ENCODE data around the gene EIF3I. TPM values are rescaled to one million over a fixed set of nuclear protein-coding genes. Genes with fewer than 3 reads are reported as not detected.

Gene EIF3I
- total RNA-seq, 1 donor from 2014 or later = 143 TPM

DNA sequence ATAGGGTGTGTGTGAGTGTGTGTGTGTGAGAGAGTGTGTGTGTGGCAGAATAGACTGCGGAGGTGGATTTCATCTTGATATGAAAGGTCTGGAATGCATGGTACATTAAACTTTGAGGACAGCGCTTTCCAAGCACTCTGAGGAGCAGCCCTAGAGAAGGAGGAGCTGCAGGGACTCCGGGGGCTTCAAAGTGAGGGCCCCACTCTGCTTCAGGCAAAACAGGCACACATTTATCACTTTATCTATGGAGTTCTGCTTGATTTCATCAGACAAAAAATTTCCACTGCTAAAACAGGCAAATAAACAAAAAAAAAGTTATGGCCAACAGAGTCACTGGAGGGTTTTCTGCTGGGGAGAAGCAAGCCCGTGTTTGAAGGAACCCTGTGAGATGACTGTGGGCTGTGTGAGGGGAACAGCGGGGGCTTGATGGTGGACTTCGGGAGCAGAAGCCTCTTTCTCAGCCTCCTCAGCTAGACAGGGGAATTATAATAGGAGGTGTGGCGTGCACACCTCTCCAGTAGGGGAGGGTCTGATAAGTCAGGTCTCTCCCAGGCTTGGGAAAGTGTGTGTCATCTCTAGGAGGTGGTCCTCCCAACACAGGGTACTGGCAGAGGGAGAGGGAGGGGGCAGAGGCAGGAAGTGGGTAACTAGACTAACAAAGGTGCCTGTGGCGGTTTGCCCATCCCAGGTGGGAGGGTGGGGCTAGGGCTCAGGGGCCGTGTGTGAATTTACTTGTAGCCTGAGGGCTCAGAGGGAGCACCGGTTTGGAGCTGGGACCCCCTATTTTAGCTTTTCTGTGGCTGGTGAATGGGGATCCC lies 51.4 kb downstream of the EIF3I start:
- Mint-ChIP-seq H3K27me3 (peaks cover 9% of the 10 kb centered on the region), H3K4me3 (ENCODE audit: low read depth) (no peak overlapping the region)

DNA sequence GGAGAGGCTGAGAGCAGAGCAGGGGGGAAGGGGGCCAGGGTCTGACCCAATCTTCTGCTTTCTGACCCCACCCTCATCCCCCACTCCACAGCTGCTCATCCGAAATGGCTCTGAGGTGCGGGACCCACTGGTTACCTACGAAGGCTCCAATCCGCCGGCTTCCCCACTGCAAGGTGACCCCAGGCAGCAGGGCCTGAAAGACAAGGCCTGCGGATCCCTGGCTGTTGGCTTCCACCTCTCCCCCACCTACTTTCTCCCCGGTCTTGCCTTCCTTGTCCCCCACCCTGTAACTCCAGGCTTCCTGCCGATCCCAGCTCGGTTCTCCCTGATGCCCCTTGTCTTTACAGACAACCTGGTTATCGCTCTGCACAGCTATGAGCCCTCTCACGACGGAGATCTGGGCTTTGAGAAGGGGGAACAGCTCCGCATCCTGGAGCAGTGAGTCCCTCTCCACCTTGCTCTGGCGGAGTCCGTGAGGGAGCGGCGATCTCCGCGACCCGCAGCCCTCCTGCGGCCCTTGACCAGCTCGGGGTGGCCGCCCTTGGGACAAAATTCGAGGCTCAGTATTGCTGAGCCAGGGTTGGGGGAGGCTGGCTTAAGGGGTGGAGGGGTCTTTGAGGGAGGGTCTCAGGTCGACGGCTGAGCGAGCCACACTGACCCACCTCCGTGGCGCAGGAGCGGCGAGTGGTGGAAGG lies 52.6 kb downstream of the EIF3I start:
- TF ChIP-seq, protein P1, sequence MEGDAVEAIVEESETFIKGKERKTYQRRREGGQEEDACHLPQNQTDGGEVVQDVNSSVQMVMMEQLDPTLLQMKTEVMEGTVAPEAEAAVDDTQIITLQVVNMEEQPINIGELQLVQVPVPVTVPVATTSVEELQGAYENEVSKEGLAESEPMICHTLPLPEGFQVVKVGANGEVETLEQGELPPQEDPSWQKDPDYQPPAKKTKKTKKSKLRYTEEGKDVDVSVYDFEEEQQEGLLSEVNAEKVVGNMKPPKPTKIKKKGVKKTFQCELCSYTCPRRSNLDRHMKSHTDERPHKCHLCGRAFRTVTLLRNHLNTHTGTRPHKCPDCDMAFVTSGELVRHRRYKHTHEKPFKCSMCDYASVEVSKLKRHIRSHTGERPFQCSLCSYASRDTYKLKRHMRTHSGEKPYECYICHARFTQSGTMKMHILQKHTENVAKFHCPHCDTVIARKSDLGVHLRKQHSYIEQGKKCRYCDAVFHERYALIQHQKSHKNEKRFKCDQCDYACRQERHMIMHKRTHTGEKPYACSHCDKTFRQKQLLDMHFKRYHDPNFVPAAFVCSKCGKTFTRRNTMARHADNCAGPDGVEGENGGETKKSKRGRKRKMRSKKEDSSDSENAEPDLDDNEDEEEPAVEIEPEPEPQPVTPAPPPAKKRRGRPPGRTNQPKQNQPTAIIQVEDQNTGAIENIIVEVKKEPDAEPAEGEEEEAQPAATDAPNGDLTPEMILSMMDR (IDR thresholded peaks at IDR 0.05; ENCODE audit: unreplicated experiment) = no peak
- Mint-ChIP-seq H3K36me3 (ENCODE audit: insufficient read depth) (no peaks in the 10 kb centered on the region), H3K9me3 (ENCODE audit: low read depth) (no peaks in the 10 kb centered on the region), H3K4me1 (ENCODE audit: low read depth) (peaks cover 9% of the 10 kb centered on the region), H3K27me3 (peaks cover 9% of the 10 kb centered on the region), H3K4me3 (ENCODE audit: low read depth) (no peak overlapping the region), H3K27ac (no peak overlapping the region)
- DNase-seq (ENCODE audit: low spot score, unreplicated experiment) = no peak

More for the DNA sequence above, 51.4 kb downstream of the EIF3I start:
- TF ChIP-seq, protein P1 (IDR thresholded peaks at IDR 0.05; ENCODE audit: unreplicated experiment) = no peak
- H3K27ac Mint-ChIP-seq = no peak overlapping the region
- no peaks in the 10 kb centered on the region for H3K9me3 Mint-ChIP-seq (ENCODE audit: low read depth)
- peaks cover 9% of the 10 kb centered on the region for H3K4me1 Mint-ChIP-seq (ENCODE audit: low read depth)
- H3K36me3 Mint-ChIP-seq (ENCODE audit: insufficient read depth) = no peaks in the 10 kb centered on the region
- no peak for DNase-seq (ENCODE audit: low spot score, unreplicated experiment)

DNA sequence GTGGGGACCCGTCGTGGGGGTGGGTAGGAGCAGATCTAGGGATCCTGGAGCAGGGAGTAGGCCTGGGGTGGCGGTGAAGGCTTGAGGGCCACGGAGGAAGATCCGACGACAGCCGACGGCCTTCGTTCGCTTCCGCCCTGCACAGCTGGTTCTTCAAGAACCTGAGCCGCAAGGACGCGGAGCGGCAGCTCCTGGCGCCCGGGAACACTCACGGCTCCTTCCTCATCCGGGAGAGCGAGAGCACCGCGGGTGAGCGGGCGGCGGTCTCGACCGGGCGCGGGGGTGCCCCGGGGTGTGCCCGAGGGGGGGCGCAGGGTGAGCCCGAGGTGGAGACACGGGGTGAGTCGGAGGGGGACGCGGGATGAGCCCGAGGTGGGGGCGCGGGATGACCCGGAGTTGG lies 53.2 kb downstream of the EIF3I start:
- no peak for DNase-seq (ENCODE audit: low spot score, unreplicated experiment)
- no peaks in the 10 kb centered on the region for H3K9me3 Mint-ChIP-seq (ENCODE audit: low read depth)
- H3K36me3 Mint-ChIP-seq (ENCODE audit: insufficient read depth) = no peaks in the 10 kb centered on the region
- no peak overlapping the region for H3K27ac Mint-ChIP-seq
- TF ChIP-seq, protein P1 (IDR thresholded peaks at IDR 0.05; ENCODE audit: unreplicated experiment) = no peak
- peaks cover 9% of the 10 kb centered on the region for H3K4me1 Mint-ChIP-seq (ENCODE audit: low read depth)
- H3K4me3 Mint-ChIP-seq (ENCODE audit: low read depth) = no peak overlapping the region
- H3K27me3 Mint-ChIP-seq = peaks cover 9% of the 10 kb centered on the region

DNA sequence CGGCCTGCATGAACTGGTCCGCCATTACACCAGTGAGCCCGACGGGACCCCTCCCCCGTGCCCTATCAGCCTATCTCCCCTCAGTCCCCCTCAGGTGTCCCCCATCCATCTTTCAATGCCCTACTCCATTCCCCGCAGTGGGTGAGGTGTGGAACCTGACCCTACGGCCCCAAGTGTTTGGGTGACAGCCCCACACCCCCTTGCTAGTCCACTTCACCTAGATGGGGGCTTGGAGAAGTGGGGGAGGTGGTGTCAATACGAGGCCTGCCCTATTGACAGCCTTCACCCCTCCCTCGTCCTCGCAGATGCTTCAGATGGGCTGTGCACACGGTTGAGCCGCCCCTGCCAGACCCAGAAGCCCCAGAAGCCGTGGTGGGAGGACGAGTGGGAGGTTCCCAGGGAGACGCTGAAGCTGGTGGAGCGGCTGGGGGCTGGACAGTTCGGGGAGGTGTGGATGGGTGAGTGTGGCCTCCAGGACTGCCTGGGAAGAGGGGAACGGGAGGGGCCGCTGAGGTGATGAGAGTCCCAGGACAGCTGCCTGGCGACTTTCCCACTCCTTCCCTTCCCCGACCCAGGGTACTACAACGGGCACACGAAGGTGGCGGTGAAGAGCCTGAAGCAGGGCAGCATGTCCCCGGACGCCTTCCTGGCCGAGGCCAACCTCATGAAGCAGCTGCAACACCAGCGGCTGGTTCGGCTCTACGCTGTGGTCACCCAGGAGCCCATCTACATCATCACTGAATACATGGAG lies 54.0 kb downstream of the EIF3I start:
- TF ChIP-seq, protein P1 (IDR thresholded peaks at IDR 0.05; ENCODE audit: unreplicated experiment) = no peak
- Mint-ChIP-seq H3K27me3 (peaks cover 9% of the 10 kb centered on the region), H3K4me3 (ENCODE audit: low read depth) (no peak overlapping the region), H3K27ac (no peak overlapping the region), H3K4me1 (ENCODE audit: low read depth) (peaks cover 9% of the 10 kb centered on the region), H3K9me3 (ENCODE audit: low read depth) (no peaks in the 10 kb centered on the region), H3K36me3 (ENCODE audit: insufficient read depth) (no peaks in the 10 kb centered on the region)
- DNase-seq (ENCODE audit: low spot score, unreplicated experiment) = no peak

Other genes starting within 250 kb of the EIF3I start
- 232 and 235 TPM in 2 replicates for gene KHDRBS1, start 208.5 kb upstream of the EIF3I start, total RNA-seq
- gene TMEM39B, start 149.5 kb upstream of the EIF3I start, total RNA-seq = 20.3 and 23.7 TPM in 2 replicates
- 67.0 and 68.4 TPM in 2 replicates for gene KPNA6, start 114.4 kb upstream of the EIF3I start, total RNA-seq
- 55.2 and 55.6 TPM in 2 replicates for gene TXLNA, start 42.7 kb upstream of the EIF3I start, total RNA-seq
- gene CCDC28B, start 21.8 kb upstream of the EIF3I start, total RNA-seq = 15.5 and 16.5 TPM in 2 replicates
- gene IQCC, start 16.7 kb upstream of the EIF3I start, total RNA-seq = 5.1 and 5.6 TPM in 2 replicates
- gene DCDC2B, start 13.3 kb upstream of the EIF3I start, total RNA-seq = not detected in 2 replicates
- 43.2 and 49.2 TPM in 2 replicates for gene TMEM234, start 54 bp upstream of the EIF3I start, total RNA-seq
- 3.8 and 4.4 TPM in 2 replicates for gene FAM167B, start 24.8 kb downstream of the EIF3I start, total RNA-seq
- gene LCK, start 28.9 kb downstream of the EIF3I start, total RNA-seq = 0.77 and 1.2 TPM in 2 replicates
- gene HDAC1, start 69.7 kb downstream of the EIF3I start, total RNA-seq = 197 and 207 TPM in 2 replicates
- 774 and 833 TPM in 2 replicates for gene MARCKSL1, start 113.8 kb downstream of the EIF3I start, total RNA-seq
- gene FAM229A, start 140.1 kb downstream of the EIF3I start, total RNA-seq = 15.0 and 17.3 TPM in 2 replicates
- gene TSSK3, start 140.1 kb downstream of the EIF3I start, total RNA-seq = 3.1 and 3.9 TPM in 2 replicates
- gene BSDC1, start 172.0 kb downstream of the EIF3I start, total RNA-seq = 91.0 and 93.6 TPM in 2 replicates
- gene ZBTB8B, start 242.7 kb downstream of the EIF3I start, total RNA-seq = 4.3 and 4.7 TPM in 2 replicates